NCI-H460 (cell line): ENCODE data around the gene AARS1. TPM values are rescaled to one million over a fixed set of nuclear protein-coding genes. Genes with fewer than 3 reads are reported as not detected.
"Not testable (repeated sequence)": the region's sequence is repeated elsewhere in the genome, so short reads cannot be mapped to it uniquely, and the experiment has no call there.

Experiments used
- DNase-seq: peaks from one replicate; pipeline ENCODE4 v3.0.0-alpha.2; 2016; ENCODE audit warnings: low read depth; ENCODE audit errors: extremely low read depth
- total RNA-seq: library from RNA; depleted of rRNA; stranded (reverse); fragments of >200 nt; shearing (Covaris generic); gene quantifications from 2 replicates; pipeline ENCODE4 v1.2.3, GENCODE V29; 2014

Gene AARS1
- total RNA-seq, 1 experiment from 2014 or later, result 168 TPM

GRCh38 chr16:70276392-70276791, 12.9 kb downstream of the AARS1 start:
- DNase-seq, result no peak

DNA sequence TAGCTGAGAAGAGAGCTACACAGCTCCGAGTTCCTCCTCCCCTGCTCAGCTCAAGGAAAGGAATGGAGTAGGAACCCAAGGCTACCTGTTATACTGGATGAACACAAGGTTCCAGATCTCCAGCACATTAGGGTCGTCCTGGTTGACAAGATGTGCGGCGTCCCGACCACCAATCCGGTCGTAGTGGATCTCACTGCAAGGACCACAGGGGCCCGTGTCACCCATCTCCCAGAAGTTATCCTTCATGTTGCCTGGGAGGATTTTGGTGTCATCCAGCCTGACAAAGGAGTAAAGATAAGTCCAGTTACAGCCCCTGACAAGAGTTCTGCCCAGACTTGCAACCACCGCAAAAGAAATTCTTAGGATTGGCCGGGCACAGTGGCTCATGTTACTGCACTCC, 17.6 kb downstream of the AARS1 start:
- DNase-seq, result no peak

GRCh38 chr16:70270176-70270575, 19.1 kb downstream of the AARS1 start:
- DNase-seq, result no peak

DNA sequence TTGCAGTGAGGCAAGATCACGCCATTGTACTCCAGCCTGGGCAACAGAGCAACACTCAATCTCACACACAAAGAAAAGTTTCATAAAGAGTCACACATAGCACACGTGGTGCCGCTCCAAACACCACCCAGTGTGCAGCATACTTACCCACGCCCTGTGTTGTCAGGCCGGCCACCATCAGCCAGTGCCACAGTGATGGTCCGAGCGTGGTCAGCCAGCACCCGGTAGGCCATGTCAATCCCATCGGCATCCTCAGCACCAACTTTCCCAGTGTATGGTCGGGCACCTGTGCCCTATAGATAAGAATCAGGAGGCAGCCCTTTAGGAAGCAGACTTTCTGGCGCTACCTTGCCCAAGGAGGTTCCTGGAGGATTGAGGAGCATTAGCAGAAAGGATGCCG, 19.8 kb downstream of the AARS1 start:
- no peak for DNase-seq

- not testable (repeated sequence) for DNase-seq
Observed at GRCh38 chr16:70267922-70268321, 21.4 kb downstream of the AARS1 start.

DNA sequence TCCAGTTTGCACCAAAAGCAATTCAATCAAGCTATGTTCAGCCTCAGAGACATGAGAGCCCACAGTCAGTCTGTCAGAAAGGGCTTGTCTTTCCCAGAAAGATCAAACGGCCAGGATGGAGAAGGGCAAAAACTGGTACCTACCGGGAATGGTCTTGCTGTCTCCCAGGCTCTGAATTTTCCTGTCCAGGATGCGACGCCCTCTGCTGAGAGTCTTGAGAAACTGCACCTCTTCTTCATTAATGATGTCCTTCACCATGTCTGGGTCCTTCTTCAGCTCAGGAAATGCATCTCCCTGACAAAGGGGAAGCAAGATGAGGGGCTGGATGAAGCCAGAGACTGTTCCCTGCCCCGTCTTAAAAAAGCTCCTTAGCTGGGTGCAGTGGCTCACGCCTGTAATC, 21.8 kb downstream of the AARS1 start:
- DNase-seq, result peak; percentile 35

DNA sequence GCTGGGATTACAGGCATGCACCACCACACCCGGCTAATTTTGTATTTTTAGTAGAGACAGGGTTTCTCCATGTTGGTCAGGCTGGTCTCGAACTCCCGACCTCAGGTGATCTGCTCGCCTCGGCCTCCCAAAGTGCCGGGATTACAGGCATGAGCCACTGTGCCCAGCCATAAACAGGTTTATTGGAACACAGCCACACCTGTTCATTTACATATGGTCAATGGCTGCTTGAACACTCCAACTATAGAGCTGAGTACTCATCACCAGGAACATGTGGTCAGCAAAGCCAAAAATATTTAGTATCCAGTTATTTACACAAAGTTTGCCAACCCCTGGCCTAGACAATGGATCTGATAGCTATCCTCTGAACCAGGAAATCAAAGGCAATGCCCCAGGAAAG, 29.4 kb downstream of the AARS1 start:
- DNase-seq, result not testable (repeated sequence)

- DNase-seq, result no peak
Observed at GRCh38 chr16:70258946-70259345, 30.4 kb downstream of the AARS1 start.

GRCh38 chr16:70258065-70258464, 31.2 kb downstream of the AARS1 start:
- no peak for DNase-seq

GRCh38 chr16:70257391-70257790, 31.9 kb downstream of the AARS1 start:
- DNase-seq, result no peak

DNA sequence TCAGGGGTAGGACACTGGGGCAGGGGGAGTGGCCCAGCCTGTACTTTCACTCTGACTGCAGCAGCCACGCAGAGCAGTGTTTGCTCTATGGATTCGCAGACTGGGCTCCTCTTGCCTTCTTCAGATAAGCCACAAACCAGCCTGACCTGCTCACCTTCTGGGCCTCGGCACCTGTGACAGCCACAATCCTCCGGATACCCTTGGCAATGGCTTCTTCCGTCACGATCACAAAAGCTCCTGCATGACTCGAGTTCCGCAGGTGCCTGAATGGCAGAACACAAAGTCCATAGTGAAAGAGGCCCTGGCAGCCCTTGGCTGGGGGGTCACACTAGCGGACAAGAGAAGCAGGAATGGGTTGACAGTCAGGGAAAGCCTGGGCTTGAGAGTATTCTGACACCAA, 33.7 kb downstream of the AARS1 start:
- DNase-seq, result no peak

DNA sequence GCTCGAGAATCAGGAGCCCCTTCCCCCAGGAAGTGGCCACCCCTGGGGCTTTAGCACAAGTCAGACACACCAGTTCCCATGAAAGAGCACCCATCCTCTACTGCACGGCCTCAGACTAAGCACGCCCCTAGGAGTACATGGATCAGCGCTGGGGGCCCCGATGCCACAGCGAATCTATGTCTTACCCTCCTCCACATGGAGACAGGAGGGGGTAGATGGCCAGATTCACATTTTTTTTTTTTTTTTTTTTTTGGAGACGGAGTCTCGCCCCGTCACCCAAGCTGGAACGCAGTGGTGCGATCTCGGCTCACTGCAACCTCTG, 34.4 kb downstream of the AARS1 start:
- DNase-seq, result no peak

GRCh38 chr16:70254180-70254964, 34.9 kb downstream of the AARS1 start:
- no peak for DNase-seq

GRCh38 chr16:70253291-70254106, 35.8 kb downstream of the AARS1 start:
- DNase-seq, result peak; percentile 18

DNA sequence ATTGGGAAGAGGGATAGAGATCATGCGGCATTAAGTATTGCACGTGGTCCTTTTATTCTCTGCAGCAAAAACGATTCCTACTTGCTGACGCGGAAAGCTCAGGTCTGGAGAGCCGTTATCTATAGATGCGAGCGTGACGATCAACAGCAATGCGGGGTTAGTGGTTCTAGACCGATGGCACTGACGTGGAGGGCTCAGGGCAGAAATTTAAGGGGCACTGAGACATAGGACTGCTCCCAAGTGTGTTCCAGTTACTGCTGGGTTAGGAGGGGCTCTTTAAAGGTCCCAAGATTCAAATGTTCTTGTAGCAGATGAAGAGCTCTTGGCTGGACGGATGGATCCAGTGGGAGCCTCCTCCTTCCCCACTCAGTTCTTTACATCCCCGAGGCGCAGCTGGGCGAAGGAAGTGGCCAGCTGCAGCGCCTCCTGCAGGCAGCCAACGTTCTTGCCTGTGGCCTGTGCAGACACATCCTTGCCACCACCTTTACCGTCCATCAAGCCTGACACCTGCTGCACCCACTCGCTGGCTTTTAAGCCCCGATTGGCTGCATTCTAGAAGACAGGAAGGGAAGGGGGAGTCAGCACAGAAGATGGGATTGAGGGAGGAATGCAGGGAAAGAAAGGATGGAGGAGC, 36.8 kb downstream of the AARS1 start:
- DNase-seq, result peak; percentile 15

DNA sequence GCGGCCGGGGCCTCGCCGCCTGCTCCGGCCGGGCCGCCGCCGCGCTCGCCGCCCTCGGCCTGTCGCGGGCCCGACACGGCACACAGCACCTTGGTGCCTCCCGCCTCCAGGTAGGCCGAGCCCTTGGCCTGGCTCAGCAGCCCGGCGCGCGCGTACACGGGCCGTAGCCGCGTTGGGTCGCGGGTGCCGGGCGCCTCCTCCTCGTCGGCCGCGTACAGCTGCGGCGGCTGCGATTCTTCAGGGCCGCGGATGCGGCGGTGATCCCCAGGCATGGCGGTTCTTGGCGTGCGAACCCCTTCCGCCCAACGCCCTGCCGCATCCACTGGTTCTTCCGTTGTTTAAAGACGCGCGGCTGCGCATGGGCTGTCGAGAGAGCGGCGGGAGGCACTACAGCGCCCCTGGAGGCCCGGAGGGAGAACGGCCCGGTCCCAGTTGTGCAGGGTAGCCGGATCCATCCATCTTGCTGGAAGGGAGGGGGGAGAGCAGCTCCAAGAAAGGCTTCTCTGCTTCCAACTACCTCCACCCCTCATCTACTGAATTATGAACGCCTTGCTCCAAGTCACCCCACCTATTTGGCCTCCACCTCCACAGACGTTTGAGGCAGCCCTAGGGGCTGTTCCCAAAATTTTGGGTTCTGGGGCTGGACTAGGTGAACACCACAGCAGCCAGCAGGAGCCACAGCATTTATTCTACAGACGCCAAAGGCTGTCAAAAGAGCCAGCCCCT, 37.5 kb downstream of the AARS1 start, which contains the start of gene EXOSC6:
EXOSC6 (minus strand) TSS at position 312 of the 726 bp plus-strand sequence; CDS start at position 272, 40 bp downstream.
- DNase-seq, result peak; percentile 89

GRCh38 chr16:70250748-70251628, 38.3 kb downstream of the AARS1 start:
- DNase-seq, result peak; percentile 25

GRCh38 chr16:70249697-70250096, 39.6 kb downstream of the AARS1 start:
- not testable (repeated sequence) for DNase-seq

DNA sequence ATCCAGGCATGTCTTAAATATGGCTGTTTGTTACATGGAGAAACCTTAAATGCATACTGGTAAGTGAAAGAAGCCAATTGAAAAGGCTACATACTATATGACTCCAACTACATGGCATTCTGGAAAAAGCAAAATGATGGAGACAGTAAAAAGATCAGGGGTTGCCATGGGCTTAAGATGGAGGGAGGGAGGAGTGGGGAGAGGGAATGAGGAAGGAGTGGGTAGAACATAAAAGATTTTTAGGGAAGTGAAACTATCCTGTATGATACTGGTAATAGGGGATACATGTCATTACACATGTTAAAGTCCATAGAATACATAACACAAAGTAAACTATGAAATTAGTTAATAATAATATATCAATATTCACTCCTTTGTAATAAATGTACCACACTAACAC, 50.5 kb downstream of the AARS1 start:
- not testable (repeated sequence) for DNase-seq

- DNase-seq, result not testable (repeated sequence)
Observed at GRCh38 chr16:70231831-70232230, 57.5 kb downstream of the AARS1 start.
